Myocyte (in vitro differentiated cells): ENCODE data around the gene HBD. TPM values are rescaled to one million over a fixed set of nuclear protein-coding genes. Genes with fewer than 3 reads are reported as not detected.

Source experiments
- DNase-seq: peaks from one replicate; pipeline ENCODE4 v3.0.0-alpha.2; 2012; ENCODE audit warnings: low read depth
- total RNA-seq: library from RNA; depleted of rRNA; stranded (reverse); fragments of >200 nt; gene quantifications from 2 replicates; pipeline ENCODE4 v1.2.3, GENCODE V29; 2014

Gene HBD
- total RNA-seq, 1 donor from 2014 or later = not detected

DNA sequence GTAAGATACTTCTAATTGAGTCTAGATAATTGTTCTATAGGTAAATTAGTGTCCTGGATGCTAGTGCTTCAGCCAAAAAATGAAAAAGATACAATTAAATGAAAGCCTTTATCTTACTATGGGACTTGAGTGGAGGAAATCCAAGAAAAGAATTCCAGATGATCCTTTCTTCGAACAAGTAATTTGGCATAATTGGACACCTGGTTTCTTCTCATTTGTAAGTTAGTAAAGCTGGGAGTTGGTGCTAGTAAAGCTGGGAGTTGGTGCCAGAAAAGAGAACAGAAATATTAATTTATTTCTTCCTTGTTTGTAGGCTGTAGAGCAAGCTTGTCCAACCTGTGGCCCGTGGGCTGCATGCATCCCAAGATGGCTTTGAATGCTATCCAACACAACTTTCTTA lies 46.1 kb downstream of the HBD start:
- DNase-seq = no peak

Other genes starting within 250 kb of the HBD start
- gene OR51L1, start 239.6 kb downstream of the HBD start, total RNA-seq = not detected in 2 replicates
- gene OR52J3, start 188.0 kb downstream of the HBD start, total RNA-seq = not detected in 2 replicates
- gene OR52E2, start 174.9 kb downstream of the HBD start, total RNA-seq = not detected in 2 replicates
- gene OR52E1, start 164.9 kb downstream of the HBD start, total RNA-seq = not detected in 2 replicates
- gene OR52A5, start 96.1 kb downstream of the HBD start, total RNA-seq = not detected in 2 replicates
- gene OR52A1, start 79.7 kb downstream of the HBD start, total RNA-seq = not detected in 2 replicates
- not detected in 2 replicates for gene OR51V1, start 33.8 kb downstream of the HBD start, total RNA-seq
- not detected in 2 replicates for gene HBB, start 7.4 kb downstream of the HBD start, total RNA-seq
- not detected in 2 replicates for gene HBG1, start 15.4 kb upstream of the HBD start, total RNA-seq
- gene HBG2, start 20.3 kb upstream of the HBD start, total RNA-seq = not detected in 2 replicates
- gene HBE1, start 35.5 kb upstream of the HBD start, total RNA-seq = not detected in 2 replicates
- not detected in 2 replicates for gene OR51B4, start 67.5 kb upstream of the HBD start, total RNA-seq
- gene OR51B2, start 89.8 kb upstream of the HBD start, total RNA-seq = 0.80 TPM in 1 of 2 replicates, not detected in the other
- gene OR51B5, start 109.0 kb upstream of the HBD start, total RNA-seq = 0.21 and 0.29 TPM in 2 replicates
- not detected in 2 replicates for gene OR51B6, start 117.0 kb upstream of the HBD start, total RNA-seq
- gene OR51M1, start 149.3 kb upstream of the HBD start, total RNA-seq = not detected in 2 replicates
- gene OR51Q1, start 187.6 kb upstream of the HBD start, total RNA-seq = not detected in 2 replicates
- gene OR51I1, start 207.0 kb upstream of the HBD start, total RNA-seq = not detected in 2 replicates
- not detected in 2 replicates for gene OR51I2, start 214.8 kb upstream of the HBD start, total RNA-seq